Panc1 (cell line): Measurements from ENCODE around the gene TEX12. TPM values are rescaled to one million over a fixed set of nuclear protein-coding genes. Genes with fewer than 3 reads are reported as not detected.

Experiments
- ATAC-seq: fragments of 200-7000 bp; cut with Tn5 transposase; 2 replicates; pipeline ENCODE4 v1.9.1; 2020; ENCODE audit warnings: mild to moderate bottlenecking, moderate library complexity
- BruUV-seq: library from RNA; stranded (reverse); fragments of 400-500 nt; replicated peaks from 2 replicates; lab custom pipeline; 2021; lab: Mats Ljungman, UMichigan
- CTCF ChIA-PET: fragments of 300-600 bp; sonication (Branson Sonifier 250); formaldehyde crosslinking; loops from one replicate; lab custom pipeline; 2022; ENCODE audit warnings: antibody characterized with exemption; lab: Charles Lee
- POLR2A ChIA-PET: fragments of 300-600 bp; sonication (Branson Sonifier 250); formaldehyde crosslinking; loops from one replicate; lab custom pipeline; 2022; ENCODE audit warnings: antibody characterized with exemption; lab: Charles Lee
- DNase-seq: peaks from one replicate; pipeline ENCODE4 v3.0.0-alpha.2; 2010; ENCODE audit warnings: low read depth, low spot score
- H3K27ac ChIP-seq: 2 replicates; pipeline ENCODE4 v1.5.1; 2011; ENCODE audit warnings: mild to moderate bottlenecking, low read length, inconsistent platforms
- H3K27me3 ChIP-seq: fragments of 200-500 bp; sonication (Bioruptor generic); 2 replicates; pipeline ENCODE4 v1.6.0; 2014; ENCODE audit warnings: low read length, inconsistent platforms; ENCODE audit not compliant: control insufficient read depth, insufficient read depth
- H3K36me3 ChIP-seq: fragments of 200-500 bp; sonication (Bioruptor generic); 2 replicates; pipeline ENCODE4 v1.5.1; 2014; ENCODE audit warnings: inconsistent platforms, mild to moderate bottlenecking, low read length, moderate library complexity; ENCODE audit not compliant: control insufficient read depth, insufficient read depth
- H3K4me1 ChIP-seq: 2 replicates; pipeline ENCODE4 v1.5.1; 2011; ENCODE audit warnings: inconsistent platforms, mild to moderate bottlenecking, low read length, moderate library complexity; ENCODE audit not compliant: control insufficient read depth, insufficient read depth
- H3K4me3 ChIP-seq, 2 experiments: 2 replicates each; pipeline ENCODE4 v1.5.1; 2011 to 2012; ENCODE audit warnings: low read depth in 2 of 2, low read length in 2 of 2, mild to moderate bottlenecking in 2 of 2, inconsistent platforms in 1 of 2, moderate library complexity in 1 of 2
- H3K9me3 ChIP-seq: fragments of 200-500 bp; sonication (Bioruptor generic); 2 replicates; pipeline ENCODE4 v1.5.1; 2014; ENCODE audit warnings: low read depth, mild to moderate bottlenecking, inconsistent platforms, low read length, moderate library complexity; ENCODE audit not compliant: control insufficient read depth, insufficient read depth
- POLR2AphosphoS5 ChIP-seq: IDR thresholded peaks from 2 replicates; pipeline ENCODE4 v1.6.1; 2012; ENCODE audit warnings: mild to moderate bottlenecking, low read depth, low read length, moderate library complexity
- SIN3A ChIP-seq: IDR thresholded peaks from 2 replicates; pipeline ENCODE4 v1.6.1; 2012; ENCODE audit warnings: low read depth, mild to moderate bottlenecking, low read length, moderate library complexity, borderline replicate concordance; ENCODE audit not compliant: insufficient read depth
- TCF7L2 ChIP-seq: IDR thresholded peaks from 2 replicates; pipeline ENCODE4 v1.6.1; 2011; ENCODE audit warnings: mild to moderate bottlenecking, low read depth, low read length, inconsistent platforms
- in situ Hi-C: cut with HindIII; loops from 2 replicates; pipeline ENCODE4 v1.10.0; 2016; ENCODE audit warnings: low sequenced_read_pairs, low pct_unique_long_range_greater_than_20kb
- intact Hi-C: fragments of 100-400 bp; cut with micrococcal nuclease; formaldehyde crosslinking; loops from one replicate; pipeline ENCODE4 v1.10.0; 2022; ENCODE audit not compliant: unreplicated experiment
- total RNA-seq: library from RNA; stranded (reverse); gene quantifications from one replicate; pipeline ENCODE4 v1.2.1, GENCODE V29; 2021; ENCODE audit not compliant: unreplicated experiment
- TF ChIP-seq, protein P1 (sequence below): fragments of 450-650 bp; IDR thresholded peaks from 2 replicates; pipeline ENCODE4 v1.5.1; 2017; ENCODE audit warnings: mild to moderate bottlenecking
- TF ChIP-seq, protein P2 (sequence below), 2 experiments: IDR thresholded peaks; 2 replicates each; pipeline ENCODE4 v1.6.1; 2011 to 2012; ENCODE audit warnings: low read depth in 2 of 2, control low read depth in 1 of 2, low read length in 1 of 2, mild to moderate bottlenecking in 1 of 2, moderate library complexity in 1 of 2; ENCODE audit not compliant: insufficient read depth in 1 of 2

The TEX12 gene
- total RNA-seq, 1 experiment from 2014 or later, result 0.23 TPM

- ATAC-seq (no peak), DNase-seq (no peak)
- ChIA-PET POLR2A (no interaction called here), CTCF (no interaction called here)
- Histone ChIP-seq H3K36me3 (no peaks in the 10 kb centered on the region), H3K9me3 (no peaks in the 10 kb centered on the region), H3K4me1 (peaks cover 11% of the 10 kb centered on the region), H3K27ac (no peak overlapping the region), H3K27me3 (no peaks in the 10 kb centered on the region), H3K4me3 (no peak overlapping the region)
- in situ Hi-C loops, result no loop called here
- BruUV-seq, result no TSS peak
- intact Hi-C loops, result no loop called here
- TF ChIP-seq, protein P1, sequence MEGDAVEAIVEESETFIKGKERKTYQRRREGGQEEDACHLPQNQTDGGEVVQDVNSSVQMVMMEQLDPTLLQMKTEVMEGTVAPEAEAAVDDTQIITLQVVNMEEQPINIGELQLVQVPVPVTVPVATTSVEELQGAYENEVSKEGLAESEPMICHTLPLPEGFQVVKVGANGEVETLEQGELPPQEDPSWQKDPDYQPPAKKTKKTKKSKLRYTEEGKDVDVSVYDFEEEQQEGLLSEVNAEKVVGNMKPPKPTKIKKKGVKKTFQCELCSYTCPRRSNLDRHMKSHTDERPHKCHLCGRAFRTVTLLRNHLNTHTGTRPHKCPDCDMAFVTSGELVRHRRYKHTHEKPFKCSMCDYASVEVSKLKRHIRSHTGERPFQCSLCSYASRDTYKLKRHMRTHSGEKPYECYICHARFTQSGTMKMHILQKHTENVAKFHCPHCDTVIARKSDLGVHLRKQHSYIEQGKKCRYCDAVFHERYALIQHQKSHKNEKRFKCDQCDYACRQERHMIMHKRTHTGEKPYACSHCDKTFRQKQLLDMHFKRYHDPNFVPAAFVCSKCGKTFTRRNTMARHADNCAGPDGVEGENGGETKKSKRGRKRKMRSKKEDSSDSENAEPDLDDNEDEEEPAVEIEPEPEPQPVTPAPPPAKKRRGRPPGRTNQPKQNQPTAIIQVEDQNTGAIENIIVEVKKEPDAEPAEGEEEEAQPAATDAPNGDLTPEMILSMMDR, result no peak
These were observed 12.4 kb downstream of the TEX12 start for GRCh38 chr11:112179601-112180000.

DNA sequence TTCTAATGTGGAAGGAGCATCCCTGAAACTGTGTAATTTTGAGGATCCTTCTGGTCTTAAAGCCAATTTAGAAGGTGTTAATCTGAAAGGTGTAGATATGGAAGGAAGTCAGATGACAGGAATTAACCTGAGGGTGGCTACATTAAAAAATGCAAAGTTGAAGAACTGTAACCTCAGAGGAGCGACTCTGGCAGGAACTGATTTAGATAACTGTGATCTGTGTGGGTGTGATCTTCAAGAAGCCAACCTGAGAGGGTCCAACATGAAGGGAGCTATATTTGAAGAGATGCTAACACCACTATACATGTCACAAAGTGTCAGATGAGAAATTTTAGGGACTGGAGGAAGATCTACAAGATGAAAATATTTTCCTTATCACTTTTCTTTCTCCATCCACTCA, 15.7 kb downstream of the TEX12 start:
- ChIA-PET POLR2A (no interaction called here), CTCF (no interaction called here)
- intact Hi-C loops, result no loop called here
- no peak for ATAC-seq
- Histone ChIP-seq H3K4me1 (no peaks in the 10 kb centered on the region), H3K4me3 (no peak overlapping the region), H3K27ac (no peak overlapping the region), H3K9me3 (no peaks in the 10 kb centered on the region), H3K27me3 (no peaks in the 10 kb centered on the region), H3K36me3 (no peaks in the 10 kb centered on the region)
- TF ChIP-seq SIN3A (no peak), POLR2AphosphoS5 (no peak), TCF7L2 (no peak)
- TF ChIP-seq, protein P2, sequence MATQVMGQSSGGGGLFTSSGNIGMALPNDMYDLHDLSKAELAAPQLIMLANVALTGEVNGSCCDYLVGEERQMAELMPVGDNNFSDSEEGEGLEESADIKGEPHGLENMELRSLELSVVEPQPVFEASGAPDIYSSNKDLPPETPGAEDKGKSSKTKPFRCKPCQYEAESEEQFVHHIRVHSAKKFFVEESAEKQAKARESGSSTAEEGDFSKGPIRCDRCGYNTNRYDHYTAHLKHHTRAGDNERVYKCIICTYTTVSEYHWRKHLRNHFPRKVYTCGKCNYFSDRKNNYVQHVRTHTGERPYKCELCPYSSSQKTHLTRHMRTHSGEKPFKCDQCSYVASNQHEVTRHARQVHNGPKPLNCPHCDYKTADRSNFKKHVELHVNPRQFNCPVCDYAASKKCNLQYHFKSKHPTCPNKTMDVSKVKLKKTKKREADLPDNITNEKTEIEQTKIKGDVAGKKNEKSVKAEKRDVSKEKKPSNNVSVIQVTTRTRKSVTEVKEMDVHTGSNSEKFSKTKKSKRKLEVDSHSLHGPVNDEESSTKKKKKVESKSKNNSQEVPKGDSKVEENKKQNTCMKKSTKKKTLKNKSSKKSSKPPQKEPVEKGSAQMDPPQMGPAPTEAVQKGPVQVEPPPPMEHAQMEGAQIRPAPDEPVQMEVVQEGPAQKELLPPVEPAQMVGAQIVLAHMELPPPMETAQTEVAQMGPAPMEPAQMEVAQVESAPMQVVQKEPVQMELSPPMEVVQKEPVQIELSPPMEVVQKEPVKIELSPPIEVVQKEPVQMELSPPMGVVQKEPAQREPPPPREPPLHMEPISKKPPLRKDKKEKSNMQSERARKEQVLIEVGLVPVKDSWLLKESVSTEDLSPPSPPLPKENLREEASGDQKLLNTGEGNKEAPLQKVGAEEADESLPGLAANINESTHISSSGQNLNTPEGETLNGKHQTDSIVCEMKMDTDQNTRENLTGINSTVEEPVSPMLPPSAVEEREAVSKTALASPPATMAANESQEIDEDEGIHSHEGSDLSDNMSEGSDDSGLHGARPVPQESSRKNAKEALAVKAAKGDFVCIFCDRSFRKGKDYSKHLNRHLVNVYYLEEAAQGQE (IDR thresholded peaks at IDR 0.05; ENCODE audit: insufficient read depth in 1 of 2, low read depth in 2 of 2, low read length in 1 of 2), result no peak
- TF ChIP-seq, protein P1, result no peak
- in situ Hi-C loops, result no loop called here
- BruUV-seq, result no TSS peak
- no peak for DNase-seq

DNA sequence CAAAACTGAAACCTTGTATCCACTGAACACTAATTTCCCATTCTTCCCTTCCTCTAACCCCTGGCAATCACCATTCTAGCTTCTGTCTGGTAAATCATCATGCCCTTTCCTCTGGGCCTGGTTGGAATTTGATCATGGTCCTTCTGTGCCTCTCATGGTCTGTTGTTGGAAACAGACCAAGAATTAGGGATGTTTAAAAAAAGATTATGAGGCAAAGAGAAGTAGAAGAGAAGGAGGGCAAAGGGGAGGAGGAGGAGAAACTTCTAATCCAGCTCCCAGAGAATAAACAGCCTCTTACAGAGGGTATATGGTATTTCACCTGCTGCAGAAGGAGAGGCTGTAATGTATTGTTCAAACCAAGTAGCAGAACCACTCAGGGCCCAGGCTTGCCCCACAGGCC, 18.7 kb downstream of the TEX12 start:
- CTCF ChIA-PET, result no interaction called here
- no peak for ATAC-seq
- POLR2A ChIA-PET, result no interaction called here

More for the DNA sequence above, 18.7 kb downstream of the TEX12 start:
- H3K27me3 ChIP-seq, result no peaks in the 10 kb centered on the region
- H3K36me3 ChIP-seq, result no peaks in the 10 kb centered on the region
- no peak overlapping the region for H3K27ac ChIP-seq
- intact Hi-C loops, result no loop called here
- no peak for TF ChIP-seq TCF7L2
- no peak for TF ChIP-seq SIN3A
- TF ChIP-seq, protein P2 (IDR thresholded peaks at IDR 0.05; ENCODE audit: insufficient read depth in 1 of 2, low read depth in 2 of 2, low read length in 1 of 2), result no peak
- TF ChIP-seq POLR2AphosphoS5, result no peak
- TF ChIP-seq, protein P1, result no peak
- H3K4me3 ChIP-seq, result no peak overlapping the region
- in situ Hi-C loops, result no loop called here
- BruUV-seq, result no TSS peak
- no peaks in the 10 kb centered on the region for H3K4me1 ChIP-seq
- no peak for DNase-seq
- no peaks in the 10 kb centered on the region for H3K9me3 ChIP-seq
